K562 (cell line): ENCODE results near the gene NFATC2. TPM values are rescaled to one million over a fixed set of nuclear protein-coding genes. Genes with fewer than 3 reads are reported as not detected.

Experiments
- ASH1L ChIP-seq: fragments of 450-650 bp; IDR thresholded peaks from 2 replicates; pipeline ENCODE4 v1.6.1; 2018; ENCODE audit warnings: borderline replicate concordance, mild to moderate bottlenecking, low read depth; ENCODE audit not compliant: partially characterized antibody
- CBX2 ChIP-seq: fragments of 200-600 bp; sonication (generic); IDR thresholded peaks from one replicate; pipeline ENCODE4 v1.6.1; 2012; ENCODE audit warnings: mild to moderate bottlenecking, low read length, inconsistent platforms; ENCODE audit not compliant: insufficient read depth, poor library complexity, severe bottlenecking
- CC2D1A ChIP-seq: fragments of 450-650 bp; IDR thresholded peaks from 2 replicates; pipeline ENCODE4 v1.6.1; 2017; ENCODE audit warnings: mild to moderate bottlenecking
- CCAR2 ChIP-seq: fragments of 200-400 bp; formaldehyde crosslinking; IDR thresholded peaks from 2 replicates; pipeline ENCODE4 v1.6.1; 2017; ENCODE audit warnings: mild to moderate bottlenecking, low read depth, low read length
- FOXA3 ChIP-seq, 2 experiments: fragments of 450-650 bp in 1 of 2; sonication (generic) in 1 of 2; formaldehyde crosslinking; IDR thresholded peaks in 1 of 2; conservative IDR thresholded peaks in 1 of 2; 2 replicates each; pipeline versions ENCODE4 v1.4.0 to v1.8.0; 2020 to 2022; ENCODE audit warnings: mild to moderate bottlenecking in 2 of 2, missing genetic modification reagents in 1 of 2
- HMGN3 ChIP-seq: IDR thresholded peaks from 2 replicates; pipeline ENCODE4 v1.6.1; 2011; ENCODE audit warnings: borderline replicate concordance, low read depth, mild to moderate bottlenecking, mixed read lengths, low read length; ENCODE audit not compliant: insufficient read length; ENCODE audit errors: extremely low read depth
- HOXB6 ChIP-seq: fragments of 250-450 bp; sonication (Bioruptor Pico); IDR thresholded peaks from 2 replicates; pipeline ENCODE4 v1.5.1; 2022; ENCODE audit warnings: mild to moderate bottlenecking, borderline replicate concordance
- KHSRP ChIP-seq: fragments of 450-650 bp; IDR thresholded peaks from 2 replicates; pipeline ENCODE4 v1.6.1; 2017
- KLF16 ChIP-seq: IDR thresholded peaks from 2 replicates; pipeline ENCODE4 v1.6.1; 2016; ENCODE audit warnings: antibody characterized with exemption
- MAFK ChIP-seq: IDR thresholded peaks from 2 replicates; pipeline ENCODE4 v1.6.1; 2011; ENCODE audit warnings: low read length, improper control_type of control experiment
- SAFB2 ChIP-seq: fragments of 200-400 bp; formaldehyde crosslinking; IDR thresholded peaks from 2 replicates; pipeline ENCODE4 v1.6.1; 2018; ENCODE audit warnings: borderline replicate concordance, low read length, low read depth, moderate library complexity; ENCODE audit not compliant: severe bottlenecking
- SIN3A ChIP-seq, 2 experiments: fragments of 150-350 bp in 1 of 2; IDR thresholded peaks; 2 replicates each; pipeline ENCODE4 v1.6.1; 2011 to 2016; ENCODE audit warnings: borderline replicate concordance in 2 of 2, low read depth in 2 of 2, low read length in 2 of 2, mild to moderate bottlenecking in 2 of 2, moderate library complexity in 2 of 2; ENCODE audit not compliant: control insufficient read depth in 1 of 2
- SIX5 ChIP-seq, 2 experiments: IDR thresholded peaks; 2 replicates each; pipeline ENCODE4 v1.6.1; 2011; ENCODE audit warnings: low read length in 2 of 2, borderline replicate concordance in 1 of 2, low read depth in 1 of 2, mild to moderate bottlenecking in 1 of 2, moderate library complexity in 1 of 2; ENCODE audit not compliant: insufficient read depth in 1 of 2
- SMAD1 ChIP-seq: fragments of 150-350 bp; IDR thresholded peaks from 2 replicates; pipeline ENCODE4 v1.6.1; 2014; ENCODE audit warnings: low read length, low read depth; ENCODE audit not compliant: partially characterized antibody
- SMAD4 ChIP-seq: fragments of 250-450 bp; sonication (Bioruptor Pico); conservative IDR thresholded peaks from 2 replicates; pipeline ENCODE4 v1.8.0; 2021; ENCODE audit warnings: inconsistent platforms, mild to moderate bottlenecking, moderate library complexity
- SRSF7 ChIP-seq: fragments of 200-400 bp; formaldehyde crosslinking; optimal IDR thresholded peaks from 2 replicates; pipeline ENCODE3; 2017; ENCODE audit warnings: mild to moderate bottlenecking, low read depth, low read length
- TAF15 ChIP-seq: fragments of 200-400 bp; formaldehyde crosslinking; IDR thresholded peaks from 2 replicates; pipeline ENCODE4 v1.6.1; 2017; ENCODE audit warnings: mild to moderate bottlenecking, low read depth, low read length, moderate library complexity
- TAL1 ChIP-seq: fragments of 450-650 bp; IDR thresholded peaks from 2 replicates; pipeline ENCODE4 v1.6.1; 2016; ENCODE audit warnings: mild to moderate bottlenecking
- THRAP3 ChIP-seq: fragments of 450-650 bp; IDR thresholded peaks from 2 replicates; pipeline ENCODE4 v1.6.1; 2016; ENCODE audit warnings: mild to moderate bottlenecking, inconsistent platforms, borderline replicate concordance
- TSC22D4 ChIP-seq: fragments of 450-650 bp; IDR thresholded peaks from 2 replicates; pipeline ENCODE4 v1.6.1; 2016; ENCODE audit warnings: missing genetic modification characterization, missing biosample characterization, control low read depth
- ZNF778 ChIP-seq: fragments of 450-650 bp; formaldehyde crosslinking; IDR thresholded peaks from 2 replicates; pipeline ENCODE4 v1.4.0; 2020; ENCODE audit warnings: mild to moderate bottlenecking, moderate library complexity
- ZNF780A ChIP-seq: fragments of 250-450 bp; sonication (Bioruptor Pico); IDR thresholded peaks from 2 replicates; pipeline ENCODE4 v1.5.0; 2021; ENCODE audit warnings: mild to moderate bottlenecking
- polyA plus RNA-seq, 8 experiments: library from polyadenylated mRNA; depleted of rRNA in 4 of 8; stranded (reverse) in 5 of 8; unstranded in 3 of 8; fragments of >200 nt; fragmentation: Nextera tagmentation in 2 of 8; fragmentation: Illumina TruSeq in 1 of 8; extraction: Ambion mirVana in 2 of 8; extraction: Trizol in 1 of 8; gene quantifications; 2 replicates each; pipeline versions ENCODE4 v1.2.1 to v1.2.3, GENCODE V29; 2011 to 2014; ENCODE audit warnings: inconsistent platforms in 1 of 8, missing spikeins in 1 of 8
- total RNA-seq, 7 experiments: library from RNA; depleted of rRNA in 6 of 7; stranded (reverse); fragments of >200 nt in 6 of 7; fragmentation: Illumina TruSeq in 2 of 7; extraction: Trizol in 2 of 7; gene quantifications; 2 replicates each; pipeline versions ENCODE4 v1.2.1 to v1.2.3, GENCODE V29; 2011 to 2021; ENCODE audit warnings: low replicate concordance in 1 of 7
- TF ChIP-seq, protein P1 (sequence below): fragments of 250-450 bp; sonication (Bioruptor Pico); IDR thresholded peaks from 2 replicates; pipeline ENCODE4 v1.8.0; 2022; ENCODE audit warnings: moderate library complexity, mild to moderate bottlenecking, inconsistent platforms
- TF ChIP-seq, protein P2 (sequence below): sonication (generic); IDR thresholded peaks from 2 replicates; pipeline ENCODE4 v1.6.1; 2016
- TF ChIP-seq, protein P3 (sequence below): fragments of 150-350 bp; conservative IDR thresholded peaks from 2 replicates; pipeline ENCODE4 v1.6.1; 2014; ENCODE audit warnings: low read length

NFATC2 gene
- total and polyA plus RNA-seq, 9 of the 15 experiments (the other 6 are each of a cell fraction or from before 2014, with no cell fraction given), result 1.9 to 11.2 (median 3.0) TPM

DNA sequence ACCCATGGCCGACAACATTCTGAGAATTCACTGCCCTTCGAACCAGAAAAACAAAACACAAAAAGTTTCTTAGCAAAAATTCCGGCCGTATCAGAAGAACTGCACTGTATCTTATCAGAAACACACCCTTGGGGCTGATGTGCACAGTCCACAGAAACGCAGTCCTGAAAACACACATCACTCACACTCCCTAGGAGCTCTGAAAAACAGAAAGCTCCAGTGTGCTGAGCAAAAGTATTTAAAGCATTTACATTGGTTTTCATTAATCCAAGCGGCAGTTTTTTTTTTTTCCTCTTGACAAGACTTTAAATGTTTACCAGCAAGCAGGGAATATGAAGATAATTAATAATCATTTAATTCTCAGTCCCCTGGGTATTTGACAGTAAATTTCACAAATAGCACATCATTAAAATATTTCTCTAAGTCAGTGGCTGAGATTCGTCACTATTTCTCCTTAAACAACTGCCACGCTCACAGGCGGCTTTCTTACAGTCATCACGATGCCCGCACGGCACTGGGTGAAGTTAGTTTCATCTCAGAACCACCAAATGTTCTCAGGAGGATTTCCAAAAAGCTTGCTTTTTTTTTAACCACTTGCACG lies 13.3 kb downstream of the NFATC2 start (continued):
- TF ChIP-seq THRAP3 (no peak), SIN3A (IDR thresholded peaks at IDR 0.05; ENCODE audit: borderline replicate concordance in 2 of 2, control insufficient read depth in 1 of 2, low read depth in 2 of 2, low read length in 2 of 2) (no peak), KLF16 (no peak), ASH1L (no peak), SRSF7 (no peak), CCAR2 (no peak), ZNF778 (CRISPR knock-in tag) (no peak), FOXA3 (CRISPR knock-in tag; conservative IDR thresholded peaks at IDR 0.05 in 1 of 2, IDR thresholded peaks at IDR 0.05 in 1 of 2) (no peak), MAFK (no peak), TAF15 (no peak), HOXB6 (no peak), SMAD4 (CRISPR knock-in tag) (no peak), TSC22D4 (tag) (no peak), TAL1 (peak; percentile 42; the same call in 1 of the 2 replicates), ZNF780A (CRISPR knock-in tag) (no peak), SAFB2 (no peak), KHSRP (no peak), CBX2 (no peak), SMAD1 (no peak), CC2D1A (no peak), HMGN3 (no peak), SIX5 (IDR thresholded peaks at IDR 0.05; ENCODE audit: borderline replicate concordance in 1 of 2, insufficient read depth in 1 of 2, low read depth in 1 of 2, low read length in 2 of 2) (no peak)
- TF ChIP-seq, protein P1, sequence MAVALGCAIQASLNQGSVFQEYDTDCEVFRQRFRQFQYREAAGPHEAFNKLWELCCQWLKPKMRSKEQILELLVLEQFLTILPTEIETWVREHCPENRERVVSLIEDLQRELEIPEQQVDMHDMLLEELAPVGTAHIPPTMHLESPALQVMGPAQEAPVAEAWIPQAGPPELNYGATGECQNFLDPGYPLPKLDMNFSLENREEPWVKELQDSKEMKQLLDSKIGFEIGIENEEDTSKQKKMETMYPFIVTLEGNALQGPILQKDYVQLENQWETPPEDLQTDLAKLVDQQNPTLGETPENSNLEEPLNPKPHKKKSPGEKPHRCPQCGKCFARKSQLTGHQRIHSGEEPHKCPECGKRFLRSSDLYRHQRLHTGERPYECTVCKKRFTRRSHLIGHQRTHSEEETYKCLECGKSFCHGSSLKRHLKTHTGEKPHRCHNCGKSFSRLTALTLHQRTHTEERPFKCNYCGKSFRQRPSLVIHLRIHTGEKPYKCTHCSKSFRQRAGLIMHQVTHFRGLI (CRISPR knock-in tag), result no peak
- TF ChIP-seq, protein P2, sequence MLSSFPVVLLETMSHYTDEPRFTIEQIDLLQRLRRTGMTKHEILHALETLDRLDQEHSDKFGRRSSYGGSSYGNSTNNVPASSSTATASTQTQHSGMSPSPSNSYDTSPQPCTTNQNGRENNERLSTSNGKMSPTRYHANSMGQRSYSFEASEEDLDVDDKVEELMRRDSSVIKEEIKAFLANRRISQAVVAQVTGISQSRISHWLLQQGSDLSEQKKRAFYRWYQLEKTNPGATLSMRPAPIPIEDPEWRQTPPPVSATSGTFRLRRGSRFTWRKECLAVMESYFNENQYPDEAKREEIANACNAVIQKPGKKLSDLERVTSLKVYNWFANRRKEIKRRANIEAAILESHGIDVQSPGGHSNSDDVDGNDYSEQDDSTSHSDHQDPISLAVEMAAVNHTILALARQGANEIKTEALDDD, result no peak
- TF ChIP-seq, protein P3, sequence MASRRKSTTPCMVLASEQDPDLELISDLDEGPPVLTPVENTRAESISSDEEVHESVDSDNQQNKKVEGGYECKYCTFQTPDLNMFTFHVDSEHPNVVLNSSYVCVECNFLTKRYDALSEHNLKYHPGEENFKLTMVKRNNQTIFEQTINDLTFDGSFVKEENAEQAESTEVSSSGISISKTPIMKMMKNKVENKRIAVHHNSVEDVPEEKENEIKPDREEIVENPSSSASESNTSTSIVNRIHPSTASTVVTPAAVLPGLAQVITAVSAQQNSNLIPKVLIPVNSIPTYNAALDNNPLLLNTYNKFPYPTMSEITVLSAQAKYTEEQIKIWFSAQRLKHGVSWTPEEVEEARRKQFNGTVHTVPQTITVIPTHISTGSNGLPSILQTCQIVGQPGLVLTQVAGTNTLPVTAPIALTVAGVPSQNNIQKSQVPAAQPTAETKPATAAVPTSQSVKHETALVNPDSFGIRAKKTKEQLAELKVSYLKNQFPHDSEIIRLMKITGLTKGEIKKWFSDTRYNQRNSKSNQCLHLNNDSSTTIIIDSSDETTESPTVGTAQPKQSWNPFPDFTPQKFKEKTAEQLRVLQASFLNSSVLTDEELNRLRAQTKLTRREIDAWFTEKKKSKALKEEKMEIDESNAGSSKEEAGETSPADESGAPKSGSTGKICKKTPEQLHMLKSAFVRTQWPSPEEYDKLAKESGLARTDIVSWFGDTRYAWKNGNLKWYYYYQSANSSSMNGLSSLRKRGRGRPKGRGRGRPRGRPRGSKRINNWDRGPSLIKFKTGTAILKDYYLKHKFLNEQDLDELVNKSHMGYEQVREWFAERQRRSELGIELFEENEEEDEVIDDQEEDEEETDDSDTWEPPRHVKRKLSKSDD, result no peak
